ENCODE results near the gene TM6SF1. TPM values are rescaled to one million over a fixed set of nuclear protein-coding genes. Genes with fewer than 3 reads are reported as not detected.

The TM6SF1 gene
- total RNA-seq, 1 experiment from 2014 or later, result not detected

- CTCF ChIA-PET, result no interaction called here
- Histone ChIP-seq H3K79me2 (ENCODE audit: low read length) (no peaks in the 10 kb centered on the region), H3K4me3 (ENCODE audit: low read length) (no peak overlapping the region), H3K4me1 (ENCODE audit: insufficient read depth, low read length) (no peaks in the 10 kb centered on the region), H3K9me3 (ENCODE audit: low read length) (0 out of 2 replicates have a peak, but pooled peaks cover 3% of the 10 kb centered on the region), H4K20me1 (ENCODE audit: low read length) (no peaks in the 10 kb centered on the region), H3K36me3 (ENCODE audit: low read depth, low read length) (no peaks in the 10 kb centered on the region), H3K27ac (ENCODE audit: low read length) (no peak overlapping the region), H3K4me2 (ENCODE audit: low read length) (no peak overlapping the region), H3K9ac (ENCODE audit: low read length) (no peak overlapping the region), H3K9me2 (replicated peaks; ENCODE audit: low read length) (no peaks in the 10 kb centered on the region), H2AFZ (ENCODE audit: low read length) (no peak overlapping the region), H3K27me3 (ENCODE audit: low read length) (peaks cover 26% of the 10 kb centered on the region), H3F3A (ENCODE audit: low read length, unreplicated experiment) (no peaks in the 10 kb centered on the region)
- TF ChIP-seq CTCF (conservative IDR thresholded peaks at IDR 0.05; ENCODE audit: low read depth, low read length) (no peak), EZH2 (IDR thresholded peaks at IDR 0.05; ENCODE audit: low read length, unreplicated experiment) (no peak), EZH2phosphoT487 (IDR thresholded peaks at IDR 0.05; ENCODE audit: borderline replicate concordance, low read length) (no peak)
- DNase-seq, result no peak
- POLR2A ChIA-PET (ENCODE audit: unreplicated experiment), result interaction anchor here (0.7 kb wide), 1 partner anchor 453 kb away, joined by 3 read pairs; no protein-coding TSS in a partner anchor
- ATAC-seq, result no peak
- no TSS peak for BruUV-seq (replicated peaks)
- intact Hi-C loops (cut with micrococcal nuclease), result no loop called here
Measured at GRCh38 chr15:83077491-83078230, 29.8 kb upstream of the TM6SF1 start.

- H3K27ac ChIP-seq (ENCODE audit: low read length), result no peak overlapping the region
- H3K9me3 ChIP-seq (ENCODE audit: low read length), result 0 out of 2 replicates have a peak, but pooled peaks cover under 1% of the 10 kb centered on the region
- intact Hi-C loops (cut with micrococcal nuclease), result no loop called here
- no peak overlapping the region for H2AFZ ChIP-seq (ENCODE audit: low read length)
- no peaks in the 10 kb centered on the region for H3K79me2 ChIP-seq (ENCODE audit: low read length)
- POLR2A ChIA-PET (ENCODE audit: unreplicated experiment), result no interaction called here
- no peak overlapping the region for H3K4me3 ChIP-seq (ENCODE audit: low read length)
- H3K4me1 ChIP-seq (ENCODE audit: insufficient read depth, low read length), result no peaks in the 10 kb centered on the region
- H4K20me1 ChIP-seq (ENCODE audit: low read length), result no peaks in the 10 kb centered on the region
- peaks cover 26% of the 10 kb centered on the region for H3K27me3 ChIP-seq (ENCODE audit: low read length)
- CTCF ChIA-PET, result no interaction called here
- no peaks in the 10 kb centered on the region for H3K9me2 ChIP-seq (replicated peaks; ENCODE audit: low read length)
- TF ChIP-seq EZH2phosphoT487 (IDR thresholded peaks at IDR 0.05; ENCODE audit: borderline replicate concordance, low read length) (no peak), EZH2 (IDR thresholded peaks at IDR 0.05; ENCODE audit: low read length, unreplicated experiment) (no peak), CTCF (conservative IDR thresholded peaks at IDR 0.05; ENCODE audit: low read depth, low read length) (no peak)
- no peak overlapping the region for H3K9ac ChIP-seq (ENCODE audit: low read length)
- no peaks in the 10 kb centered on the region for H3K36me3 ChIP-seq (ENCODE audit: low read depth, low read length)
- no TSS peak for BruUV-seq (replicated peaks)
- no peak for ATAC-seq
- H3F3A ChIP-seq (ENCODE audit: low read length, unreplicated experiment), result no peaks in the 10 kb centered on the region
- no peak overlapping the region for H3K4me2 ChIP-seq (ENCODE audit: low read length)
- DNase-seq, result no peak
Measured at GRCh38 chr15:83078712-83079111, 28.7 kb upstream of the TM6SF1 start.

GRCh38 chr15:83081256-83082014 is 26.0 kb upstream of the TM6SF1 start:
- H3K79me2 ChIP-seq (ENCODE audit: low read length), result no peaks in the 10 kb centered on the region
- H3K9ac ChIP-seq (ENCODE audit: low read length), result no peak overlapping the region
- no peak for DNase-seq
- no peaks in the 10 kb centered on the region for H3K9me3 ChIP-seq (ENCODE audit: low read length)
- BruUV-seq (replicated peaks), result no TSS peak
- no peaks in the 10 kb centered on the region for H3K9me2 ChIP-seq (replicated peaks; ENCODE audit: low read length)
- no peaks in the 10 kb centered on the region for H4K20me1 ChIP-seq (ENCODE audit: low read length)
- no peak overlapping the region for H3K27ac ChIP-seq (ENCODE audit: low read length)
- no peak for TF ChIP-seq EZH2phosphoT487 (IDR thresholded peaks at IDR 0.05; ENCODE audit: borderline replicate concordance, low read length)
- no peak for TF ChIP-seq CTCF (conservative IDR thresholded peaks at IDR 0.05; ENCODE audit: low read depth, low read length)
- H3K4me2 ChIP-seq (ENCODE audit: low read length), result no peak overlapping the region
- H3K36me3 ChIP-seq (ENCODE audit: low read depth, low read length), result no peaks in the 10 kb centered on the region
- intact Hi-C loops (cut with micrococcal nuclease), result no loop called here
- H3F3A ChIP-seq (ENCODE audit: low read length, unreplicated experiment), result no peaks in the 10 kb centered on the region
- CTCF ChIA-PET, result no interaction called here
- no peaks in the 10 kb centered on the region for H3K4me1 ChIP-seq (ENCODE audit: insufficient read depth, low read length)
- POLR2A ChIA-PET (ENCODE audit: unreplicated experiment), result no interaction called here
- H3K27me3 ChIP-seq (ENCODE audit: low read length), result peaks cover 26% of the 10 kb centered on the region
- H2AFZ ChIP-seq (ENCODE audit: low read length), result no peak overlapping the region
- ATAC-seq, result no peak
- no peak overlapping the region for H3K4me3 ChIP-seq (ENCODE audit: low read length)

Data from PC-3 (cell line).